GM13976 (cell line): ENCODE data around the gene HSD3B7.

Source experiments
- DNase-seq: peaks from one replicate; pipeline ENCODE4 v3.0.0; 2012; ENCODE audit warnings: low spot score
- in situ Hi-C: fragments of 300-500 bp; cut with MboI; formaldehyde crosslinking; loops from one replicate; pipeline ENCODE4 v1.12.0; 2022; ENCODE audit warnings: low sequenced_read_pairs, mixed read lengths, inconsistent platforms; ENCODE audit not compliant: unreplicated experiment
- TF ChIP-seq, protein P1 (sequence below): IDR thresholded peaks from 2 replicates; pipeline ENCODE4 v1.5.1; 2012; ENCODE audit warnings: borderline replicate concordance, mild to moderate bottlenecking; ENCODE audit not compliant: insufficient read depth; ENCODE audit errors: extremely low read depth, missing control alignments, control extremely low read depth

Gene HSD3B7

DNA sequence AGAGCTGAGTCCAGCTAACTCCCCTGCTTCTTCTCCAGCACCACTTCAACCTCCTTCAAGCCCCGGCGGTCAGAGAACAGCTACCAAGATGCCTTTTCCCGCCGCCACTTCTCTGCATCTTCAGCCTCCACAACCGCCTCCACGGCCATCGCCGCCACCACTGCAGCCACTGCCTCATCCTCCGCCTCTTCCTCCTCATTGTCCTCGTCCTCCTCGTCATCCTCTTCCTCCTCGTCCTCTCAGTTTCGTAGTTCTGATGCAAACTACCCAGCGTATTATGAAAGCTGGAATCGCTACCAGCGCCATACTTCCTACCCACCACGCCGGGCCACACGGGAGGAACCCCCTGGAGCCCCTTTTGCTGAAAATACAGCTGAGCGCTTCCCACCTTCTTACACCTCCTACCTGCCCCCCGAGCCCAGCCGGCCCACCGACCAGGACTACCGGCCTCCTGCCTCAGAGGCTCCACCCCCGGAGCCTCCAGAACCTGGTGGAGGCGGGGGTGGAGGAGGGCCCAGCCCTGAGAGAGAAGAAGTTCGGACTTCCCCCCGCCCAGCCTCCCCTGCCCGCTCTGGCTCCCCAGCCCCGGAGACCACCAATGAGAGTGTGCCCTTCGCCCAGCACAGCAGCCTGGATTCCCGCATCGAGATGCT is 20.3 kb upstream of the HSD3B7 start:
- in situ Hi-C loops = loop anchor here (25.0 kb wide), 1 partner anchor 898 kb away; the partner anchor contains the start of gene ZNF267
- DNase-seq = no peak
- TF ChIP-seq, protein P1, sequence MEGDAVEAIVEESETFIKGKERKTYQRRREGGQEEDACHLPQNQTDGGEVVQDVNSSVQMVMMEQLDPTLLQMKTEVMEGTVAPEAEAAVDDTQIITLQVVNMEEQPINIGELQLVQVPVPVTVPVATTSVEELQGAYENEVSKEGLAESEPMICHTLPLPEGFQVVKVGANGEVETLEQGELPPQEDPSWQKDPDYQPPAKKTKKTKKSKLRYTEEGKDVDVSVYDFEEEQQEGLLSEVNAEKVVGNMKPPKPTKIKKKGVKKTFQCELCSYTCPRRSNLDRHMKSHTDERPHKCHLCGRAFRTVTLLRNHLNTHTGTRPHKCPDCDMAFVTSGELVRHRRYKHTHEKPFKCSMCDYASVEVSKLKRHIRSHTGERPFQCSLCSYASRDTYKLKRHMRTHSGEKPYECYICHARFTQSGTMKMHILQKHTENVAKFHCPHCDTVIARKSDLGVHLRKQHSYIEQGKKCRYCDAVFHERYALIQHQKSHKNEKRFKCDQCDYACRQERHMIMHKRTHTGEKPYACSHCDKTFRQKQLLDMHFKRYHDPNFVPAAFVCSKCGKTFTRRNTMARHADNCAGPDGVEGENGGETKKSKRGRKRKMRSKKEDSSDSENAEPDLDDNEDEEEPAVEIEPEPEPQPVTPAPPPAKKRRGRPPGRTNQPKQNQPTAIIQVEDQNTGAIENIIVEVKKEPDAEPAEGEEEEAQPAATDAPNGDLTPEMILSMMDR = no peak

DNA sequence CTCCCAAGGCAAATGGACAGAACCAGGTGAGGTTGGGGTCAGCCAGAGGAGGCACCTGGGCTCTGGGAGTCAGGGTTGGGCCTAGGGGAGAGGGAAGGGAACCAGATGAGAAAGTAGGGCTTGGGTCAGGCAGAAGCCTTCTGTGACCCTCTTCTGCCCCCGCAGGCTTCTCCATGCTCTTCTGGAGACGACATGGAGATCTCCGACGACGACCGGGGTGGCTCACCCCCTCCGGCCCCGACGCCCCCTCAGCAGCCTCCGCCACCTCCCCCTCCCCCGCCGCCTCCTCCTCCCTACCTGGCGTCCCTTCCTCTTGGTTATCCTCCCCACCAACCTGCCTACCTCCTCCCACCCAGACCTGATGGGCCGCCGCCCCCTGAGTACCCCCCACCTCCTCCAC is 19.6 kb upstream of the HSD3B7 start:
- TF ChIP-seq, protein P1 = no peak
- in situ Hi-C loops = loop anchor here (25.0 kb wide), 1 partner anchor 897 kb away; the partner anchor contains the start of gene ZNF267
- no peak for DNase-seq

DNA sequence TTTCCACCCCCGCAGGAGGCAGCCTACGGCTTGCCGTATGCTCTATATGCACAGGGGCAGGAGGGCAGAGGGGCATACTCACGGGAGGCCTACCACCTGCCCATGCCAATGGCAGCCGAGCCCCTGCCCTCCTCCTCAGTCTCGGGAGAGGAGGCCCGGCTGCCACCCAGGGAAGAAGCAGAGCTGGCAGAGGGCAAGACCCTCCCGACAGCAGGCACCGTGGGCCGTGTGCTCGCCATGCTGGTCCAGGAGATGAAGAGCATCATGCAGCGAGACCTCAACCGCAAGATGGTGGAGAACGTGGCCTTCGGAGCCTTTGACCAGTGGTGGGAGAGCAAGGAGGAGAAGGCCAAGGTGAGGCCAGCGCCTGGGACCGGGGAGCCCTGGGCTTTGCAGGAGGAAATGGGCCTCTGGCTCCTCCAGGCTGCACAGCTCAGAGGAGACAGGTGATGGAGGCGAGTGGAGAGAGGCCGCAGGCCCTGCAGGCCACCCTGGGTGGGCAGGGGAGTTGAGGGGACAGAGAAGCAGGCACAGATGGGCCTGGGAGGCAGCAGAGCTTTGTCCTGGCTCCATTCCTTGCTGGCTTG is 18.9 kb upstream of the HSD3B7 start:
- no peak for DNase-seq
- in situ Hi-C loops = loop anchor here (25.0 kb wide), 1 partner anchor 896 kb away; the partner anchor contains the start of gene ZNF267
- TF ChIP-seq, protein P1 = no peak

DNA sequence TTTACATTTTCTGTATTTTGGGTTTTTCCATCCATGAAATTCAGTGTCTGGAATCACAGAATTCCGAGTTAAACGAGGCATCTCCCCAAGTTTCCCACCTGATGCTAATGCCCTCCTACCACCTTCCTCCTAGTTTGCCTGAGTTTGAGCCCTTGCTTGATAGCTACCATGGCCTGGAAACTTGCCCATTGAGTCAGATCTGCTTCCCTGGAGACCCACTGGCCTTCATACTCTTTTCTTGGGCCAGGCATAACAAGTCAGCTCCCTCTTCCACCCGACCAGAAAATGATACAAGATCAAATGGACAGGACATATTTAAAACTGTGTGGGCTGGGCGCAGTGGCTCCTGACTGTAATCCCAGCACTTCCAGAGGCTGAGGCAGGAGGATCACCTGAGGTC is 17.2 kb upstream of the HSD3B7 start:
- DNase-seq = no peak
- TF ChIP-seq, protein P1 = no peak
- in situ Hi-C loops = loop anchor here (25.0 kb wide), 1 partner anchor 895 kb away; the partner anchor contains the start of gene ZNF267

DNA sequence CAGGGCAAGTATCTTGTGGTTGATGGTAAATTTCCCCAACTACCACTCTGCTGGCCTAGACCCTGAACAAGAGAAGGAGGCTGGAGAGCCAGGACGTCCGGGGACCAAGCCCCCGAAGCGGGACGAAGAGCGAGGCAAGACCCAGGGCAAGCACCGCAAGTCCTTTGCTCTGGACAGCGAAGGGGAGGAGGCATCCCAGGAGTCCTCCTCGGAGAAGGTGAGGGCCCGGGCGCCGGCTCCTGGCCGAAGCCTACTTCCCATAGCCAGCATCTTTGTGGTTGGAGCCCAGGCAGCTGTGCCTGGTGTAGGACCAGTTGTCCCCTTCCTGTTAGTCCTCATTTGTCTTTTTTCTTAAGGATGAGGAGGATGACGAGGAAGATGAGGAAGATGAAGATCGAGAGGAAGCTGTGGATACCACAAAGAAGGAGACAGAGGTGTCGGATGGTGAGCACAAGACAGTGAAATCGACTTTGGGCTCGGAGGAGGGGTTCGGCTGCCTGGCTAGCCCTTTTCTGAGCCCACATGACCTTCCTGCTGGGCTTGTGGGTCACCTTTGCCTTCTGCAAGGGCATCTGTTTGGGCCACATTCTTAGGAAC is 15.7 kb upstream of the HSD3B7 start:
- in situ Hi-C loops = loop anchor here (25.0 kb wide), 1 partner anchor 893 kb away; the partner anchor contains the start of gene ZNF267
- TF ChIP-seq, protein P1 = no peak
- DNase-seq = no peak

DNA sequence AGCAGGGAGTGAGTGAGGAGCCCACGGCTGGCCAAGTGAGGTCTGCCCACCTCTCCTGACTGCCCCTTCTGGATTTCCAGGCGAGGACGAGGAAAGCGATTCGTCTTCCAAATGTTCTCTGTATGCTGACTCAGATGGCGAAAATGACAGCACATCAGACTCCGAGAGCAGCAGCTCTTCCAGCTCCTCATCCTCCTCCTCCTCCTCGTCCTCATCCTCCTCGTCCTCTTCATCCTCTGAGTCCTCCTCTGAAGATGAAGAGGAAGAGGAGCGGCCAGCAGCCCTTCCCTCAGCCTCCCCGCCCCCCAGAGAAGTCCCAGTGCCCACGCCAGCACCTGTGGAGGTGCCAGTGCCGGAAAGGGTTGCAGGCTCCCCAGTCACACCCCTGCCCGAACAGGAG is 13.7 kb upstream of the HSD3B7 start:
- in situ Hi-C loops = loop anchor here (25.0 kb wide), 1 partner anchor 891 kb away; the partner anchor contains the start of gene ZNF267
- TF ChIP-seq, protein P1 = no peak
- no peak for DNase-seq
